A673 (cell line): ENCODE results near the gene TSGA10. TPM values are rescaled to one million over a fixed set of nuclear protein-coding genes. Genes with fewer than 3 reads are reported as not detected.

Experiments used
- BruUV-seq: library from RNA; stranded (reverse); fragments of 400-500 nt; replicated peaks from 2 replicates; lab custom pipeline; 2021; lab: Mats Ljungman, UMichigan
- CTCF ChIA-PET: fragments of 300-600 bp; sonication (Branson Sonifier 250); formaldehyde crosslinking; loops from one replicate; lab custom pipeline; 2022; ENCODE audit warnings: antibody characterized with exemption; lab: Charles Lee
- POLR2A ChIA-PET: fragments of 300-600 bp; sonication (Branson Sonifier 250); formaldehyde crosslinking; loops from one replicate; lab custom pipeline; 2022; ENCODE audit warnings: antibody characterized with exemption; ENCODE audit not compliant: low non-redundant PET; lab: Charles Lee
- DNase-seq: peaks from one replicate; pipeline ENCODE4 v3.0.0-alpha.2; 2015; ENCODE audit warnings: low spot score
- H3K27ac ChIP-seq: fragments of 200-600 bp; sonication (generic); 2 replicates; pipeline ENCODE4 v1.5.1; 2016; ENCODE audit warnings: mixed run types, low read depth, mild to moderate bottlenecking, mixed read lengths, antibody characterized with exemption, low read length; ENCODE audit not compliant: poor library complexity, severe bottlenecking
- H3K27me3 ChIP-seq: fragments of 200-600 bp; sonication (generic); replicated peaks from 2 replicates; pipeline ENCODE4 v1.6.1; 2017; ENCODE audit warnings: mixed run types, low read depth, mild to moderate bottlenecking, mixed read lengths, antibody characterized with exemption, low read length; ENCODE audit not compliant: insufficient read depth, poor library complexity
- H3K36me3 ChIP-seq: fragments of 200-600 bp; sonication (generic); 2 replicates; pipeline ENCODE4 v1.6.1; 2016; ENCODE audit warnings: mixed run types, mild to moderate bottlenecking, mixed read lengths, antibody characterized with exemption, low read length; ENCODE audit not compliant: insufficient read depth, poor library complexity, severe bottlenecking
- H3K4me1 ChIP-seq: fragments of 200-600 bp; sonication (generic); 2 replicates; pipeline ENCODE4 v1.6.1; 2017; ENCODE audit warnings: mixed run types, mild to moderate bottlenecking, mixed read lengths, antibody characterized with exemption, low read length; ENCODE audit not compliant: insufficient read depth, poor library complexity, severe bottlenecking
- H3K4me3 ChIP-seq: fragments of 200-600 bp; sonication (generic); 2 replicates; pipeline ENCODE4 v1.5.1; 2016; ENCODE audit warnings: low read depth, mixed run types, mild to moderate bottlenecking, mixed read lengths, low read length; ENCODE audit not compliant: poor library complexity, severe bottlenecking
- H3K9me3 ChIP-seq: fragments of 200-600 bp; sonication (generic); 2 replicates; pipeline ENCODE4 v1.6.1; 2016; ENCODE audit warnings: mixed run types, low read depth, mild to moderate bottlenecking, mixed read lengths, antibody characterized with exemption, low read length; ENCODE audit not compliant: poor library complexity, severe bottlenecking
- EZH2 ChIP-seq: fragments of 200-600 bp; sonication (generic); IDR thresholded peaks from 2 replicates; pipeline ENCODE4 v1.6.1; 2017; ENCODE audit warnings: borderline replicate concordance, low read depth, mild to moderate bottlenecking, mixed read lengths, antibody characterized with exemption, low read length; ENCODE audit not compliant: poor library complexity, severe bottlenecking
- intact Hi-C: fragments of 100-400 bp; cut with micrococcal nuclease; formaldehyde crosslinking; loops from one replicate; pipeline ENCODE4 v1.10.0; 2022; ENCODE audit not compliant: unreplicated experiment
- total RNA-seq: library from RNA; stranded (reverse); gene quantifications from 2 replicates; pipeline ENCODE4 v1.2.3, GENCODE V29; 2021
- TF ChIP-seq, protein P1 (sequence below): fragments of 300-800, 200-600 bp; sonication (generic); conservative IDR thresholded peaks from 2 replicates; pipeline ENCODE4 v1.5.1; 2017; ENCODE audit warnings: low read depth, mild to moderate bottlenecking, antibody characterized with exemption, low read length, moderate library complexity, mixed read lengths

Gene TSGA10
- total RNA-seq, 1 experiment from 2014 or later = 2.5 TPM

DNA sequence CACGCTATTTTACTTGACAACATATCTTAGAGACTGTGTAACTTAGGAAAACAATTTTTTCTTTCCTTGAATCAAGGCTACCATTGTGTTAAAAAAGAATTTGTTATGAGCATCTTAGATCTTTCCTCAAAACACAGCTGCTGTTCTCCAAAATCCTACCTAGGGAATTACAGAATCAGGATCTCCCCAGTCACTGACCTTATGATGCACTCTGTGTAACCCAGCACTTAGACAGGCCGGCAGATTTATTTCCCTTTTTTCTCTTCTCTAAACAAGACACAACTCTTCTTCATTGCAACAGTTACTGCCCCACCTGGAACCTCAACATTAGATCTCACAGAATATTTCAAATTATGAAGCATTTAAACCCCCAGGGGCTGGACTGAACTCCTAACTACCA is 26.8 kb downstream of the TSGA10 start:
- DNase-seq = no peak
- H3K36me3 ChIP-seq = no peaks in the 10 kb centered on the region
- no peak overlapping the region for H3K27ac ChIP-seq
- no peaks in the 10 kb centered on the region for H3K27me3 ChIP-seq
- TF ChIP-seq, protein P1, sequence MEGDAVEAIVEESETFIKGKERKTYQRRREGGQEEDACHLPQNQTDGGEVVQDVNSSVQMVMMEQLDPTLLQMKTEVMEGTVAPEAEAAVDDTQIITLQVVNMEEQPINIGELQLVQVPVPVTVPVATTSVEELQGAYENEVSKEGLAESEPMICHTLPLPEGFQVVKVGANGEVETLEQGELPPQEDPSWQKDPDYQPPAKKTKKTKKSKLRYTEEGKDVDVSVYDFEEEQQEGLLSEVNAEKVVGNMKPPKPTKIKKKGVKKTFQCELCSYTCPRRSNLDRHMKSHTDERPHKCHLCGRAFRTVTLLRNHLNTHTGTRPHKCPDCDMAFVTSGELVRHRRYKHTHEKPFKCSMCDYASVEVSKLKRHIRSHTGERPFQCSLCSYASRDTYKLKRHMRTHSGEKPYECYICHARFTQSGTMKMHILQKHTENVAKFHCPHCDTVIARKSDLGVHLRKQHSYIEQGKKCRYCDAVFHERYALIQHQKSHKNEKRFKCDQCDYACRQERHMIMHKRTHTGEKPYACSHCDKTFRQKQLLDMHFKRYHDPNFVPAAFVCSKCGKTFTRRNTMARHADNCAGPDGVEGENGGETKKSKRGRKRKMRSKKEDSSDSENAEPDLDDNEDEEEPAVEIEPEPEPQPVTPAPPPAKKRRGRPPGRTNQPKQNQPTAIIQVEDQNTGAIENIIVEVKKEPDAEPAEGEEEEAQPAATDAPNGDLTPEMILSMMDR = no peak
- no peak for TF ChIP-seq EZH2
- intact Hi-C loops = no loop called here
- H3K9me3 ChIP-seq = no peaks in the 10 kb centered on the region
- no peak overlapping the region for H3K4me3 ChIP-seq
- POLR2A ChIA-PET = no interaction called here
- BruUV-seq = no TSS peak
- no peaks in the 10 kb centered on the region for H3K4me1 ChIP-seq
- CTCF ChIA-PET = no interaction called here

GRCh38 chr2:99112617-99113016 is 42.1 kb downstream of the TSGA10 start:
- intact Hi-C loops = no loop called here
- BruUV-seq = no TSS peak
- POLR2A ChIA-PET = no interaction called here

GRCh38 chr2:99111945-99112344 is 42.8 kb downstream of the TSGA10 start:
- H3K27me3 ChIP-seq = peaks cover 3% of the 10 kb centered on the region
- no TSS peak for BruUV-seq
- H3K27ac ChIP-seq = no peak overlapping the region
- no peak for DNase-seq
- CTCF ChIA-PET = no interaction called here
- TF ChIP-seq EZH2 = no peak
- TF ChIP-seq, protein P1 = no peak
- no peak overlapping the region for H3K4me3 ChIP-seq
- no peaks in the 10 kb centered on the region for H3K9me3 ChIP-seq
- no peaks in the 10 kb centered on the region for H3K4me1 ChIP-seq
- no peaks in the 10 kb centered on the region for H3K36me3 ChIP-seq
- POLR2A ChIA-PET = no interaction called here
- intact Hi-C loops = no loop called here

More at GRCh38 chr2:99112617-99113016, 42.1 kb downstream of the TSGA10 start:
- no peak for TF ChIP-seq EZH2
- TF ChIP-seq, protein P1 = no peak
- H3K4me3 ChIP-seq = no peak overlapping the region
- H3K36me3 ChIP-seq = no peaks in the 10 kb centered on the region
- H3K4me1 ChIP-seq = no peaks in the 10 kb centered on the region
- DNase-seq = no peak
- H3K27ac ChIP-seq = no peak overlapping the region
- CTCF ChIA-PET = no interaction called here
- H3K27me3 ChIP-seq = peaks cover 9% of the 10 kb centered on the region
- no peaks in the 10 kb centered on the region for H3K9me3 ChIP-seq
